GM21786 (cell line): ENCODE results near the gene STOML1.

ENCODE experiments used
- ATAC-seq: cut with Tn5 transposase; IDR thresholded peaks from one replicate; pipeline ENCODE4 v1.9.1; 2021; ENCODE audit not compliant: unreplicated experiment

STOML1 gene

DNA sequence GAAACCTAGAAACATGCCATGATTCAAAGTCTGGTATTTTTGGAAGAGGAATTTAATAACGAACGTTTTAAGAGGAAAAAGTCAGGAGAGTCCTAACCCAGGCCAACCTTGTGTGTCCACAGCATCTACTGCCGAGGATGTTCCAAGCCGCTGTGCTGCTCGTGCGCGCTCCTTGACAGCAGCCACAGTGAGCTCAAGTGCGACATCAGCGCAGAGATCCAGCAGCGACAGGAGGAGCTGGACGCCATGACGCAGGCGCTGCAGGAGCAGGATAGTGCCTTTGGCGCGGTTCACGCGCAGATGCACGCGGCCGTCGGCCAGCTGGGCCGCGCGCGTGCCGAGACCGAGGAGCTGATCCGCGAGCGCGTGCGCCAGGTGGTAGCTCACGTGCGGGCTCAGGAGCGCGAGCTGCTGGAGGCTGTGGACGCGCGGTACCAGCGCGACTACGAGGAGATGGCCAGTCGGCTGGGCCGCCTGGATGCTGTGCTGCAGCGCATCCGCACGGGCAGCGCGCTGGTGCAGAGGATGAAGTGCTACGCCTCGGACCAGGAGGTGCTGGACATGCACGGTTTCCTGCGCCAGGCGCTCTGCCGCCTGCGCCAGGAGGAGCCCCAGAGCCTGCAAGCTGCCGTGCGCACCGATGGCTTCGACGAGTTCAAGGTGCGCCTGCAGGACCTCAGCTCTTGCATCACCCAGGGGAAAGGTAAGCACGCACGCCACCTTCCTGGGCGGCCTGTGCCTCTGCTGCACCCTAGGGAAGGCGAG lies 30.8 kb upstream of the STOML1 start:
- no peak for ATAC-seq

DNA sequence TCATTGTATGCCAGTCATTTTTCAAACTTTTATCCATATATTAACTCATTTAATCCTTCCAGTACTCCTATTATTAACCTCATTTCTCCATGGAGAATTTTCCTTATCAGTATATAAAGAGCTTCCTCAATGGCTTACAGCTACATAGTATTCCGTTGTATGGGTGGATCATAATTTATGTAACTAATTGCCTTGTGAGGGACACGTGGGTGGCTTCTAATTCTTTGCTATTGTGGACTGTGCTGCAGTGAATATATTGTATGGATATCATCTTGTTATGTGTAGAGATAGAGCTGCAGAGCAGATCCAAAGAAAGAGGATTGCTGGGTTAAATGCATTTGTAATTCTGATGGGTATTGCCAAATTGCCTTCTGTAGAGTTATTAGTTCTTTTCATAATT lies 27.6 kb upstream of the STOML1 start:
- ATAC-seq, result no peak

DNA sequence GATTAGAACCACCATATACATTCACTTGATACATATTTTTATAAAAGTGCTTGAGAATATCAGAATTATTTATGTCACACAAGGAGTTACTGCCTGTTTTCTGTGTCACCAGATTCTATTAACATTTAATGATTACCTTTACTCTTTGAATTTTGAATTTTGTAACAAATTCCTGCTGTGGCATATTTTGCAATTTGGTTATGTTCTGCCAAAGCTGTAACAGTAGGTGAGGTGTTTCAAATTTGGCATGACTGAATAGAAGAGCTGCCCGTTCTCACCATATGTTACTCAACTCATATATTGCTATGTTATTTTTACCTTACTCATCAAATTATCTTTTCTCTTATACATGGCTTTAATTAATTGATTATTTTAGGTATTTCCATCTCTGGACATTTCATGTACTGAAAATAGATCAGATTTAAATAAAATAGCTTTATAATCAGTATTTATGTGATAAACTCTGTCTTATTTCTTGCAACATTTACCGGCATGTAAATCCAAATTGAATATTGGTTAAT lies 21.3 kb upstream of the STOML1 start:
- ATAC-seq, result no peak

DNA sequence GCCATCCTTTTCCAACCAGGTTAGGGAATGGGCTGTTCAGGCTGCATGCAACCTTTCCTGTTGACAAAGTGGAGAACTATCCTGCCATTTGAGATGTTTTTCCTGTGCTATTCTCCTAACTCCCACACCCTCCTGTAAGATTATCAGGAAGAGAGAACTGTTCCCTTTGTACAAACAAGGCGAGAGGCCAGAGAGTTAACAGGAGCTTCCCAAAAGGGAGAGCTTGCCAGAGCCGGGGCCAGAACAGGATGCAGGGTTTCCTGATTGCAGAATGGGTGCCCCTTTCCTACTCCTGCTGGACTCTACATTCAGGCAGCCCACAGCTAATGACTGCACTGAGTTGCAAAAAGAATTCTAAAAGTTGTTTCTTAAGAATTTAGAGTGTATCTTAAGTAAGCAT lies 19.5 kb upstream of the STOML1 start:
- no peak for ATAC-seq

DNA sequence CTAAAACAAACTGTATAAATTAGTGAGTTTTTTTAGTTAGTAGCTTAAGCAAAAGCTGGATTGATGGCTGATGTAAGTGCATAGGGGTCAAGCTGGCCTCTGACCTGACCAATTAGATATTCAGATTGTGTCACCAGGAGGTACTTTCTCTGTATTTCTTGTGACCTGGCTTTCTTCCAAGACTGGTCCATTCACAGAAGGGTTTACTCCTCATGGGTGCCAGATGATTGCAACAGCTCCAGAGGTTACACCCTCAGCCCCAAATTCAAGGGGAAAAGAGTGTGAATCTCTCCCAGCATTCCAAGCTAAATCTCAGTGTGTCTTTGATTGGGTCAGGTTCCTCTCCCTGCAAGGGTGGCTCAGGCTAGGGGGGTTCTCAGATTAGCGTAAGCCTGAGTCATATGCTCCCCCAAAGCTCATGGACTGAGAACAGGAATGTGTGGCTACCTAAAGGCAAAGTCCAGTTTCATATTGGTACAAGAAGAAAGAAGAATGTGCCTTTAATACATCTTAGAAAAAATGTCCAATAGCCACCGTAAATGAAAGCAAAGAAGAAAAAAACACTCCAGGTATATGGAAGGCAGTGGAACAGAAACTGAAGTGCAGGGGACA lies 18.9 kb upstream of the STOML1 start:
- no peak for ATAC-seq

DNA sequence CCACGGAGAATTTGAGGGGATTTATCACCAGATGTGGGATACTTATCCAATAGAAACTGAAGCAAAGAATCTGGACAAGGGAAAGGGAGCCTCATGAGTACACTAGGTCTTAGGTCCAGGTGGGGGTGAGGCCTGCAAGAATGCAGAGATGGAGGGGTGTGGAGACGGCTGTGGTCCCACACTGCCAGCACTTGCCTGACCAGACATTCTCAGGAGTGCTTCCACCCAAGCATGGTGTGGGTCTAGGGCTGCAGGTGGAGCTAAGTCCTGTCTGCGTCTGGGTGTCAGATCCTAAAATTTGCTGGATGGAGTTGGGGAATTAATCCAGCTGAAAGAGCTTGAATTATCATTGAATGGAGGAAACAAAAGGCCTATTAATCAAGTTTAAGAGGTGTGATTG lies 16.8 kb upstream of the STOML1 start:
- ATAC-seq, result no peak

DNA sequence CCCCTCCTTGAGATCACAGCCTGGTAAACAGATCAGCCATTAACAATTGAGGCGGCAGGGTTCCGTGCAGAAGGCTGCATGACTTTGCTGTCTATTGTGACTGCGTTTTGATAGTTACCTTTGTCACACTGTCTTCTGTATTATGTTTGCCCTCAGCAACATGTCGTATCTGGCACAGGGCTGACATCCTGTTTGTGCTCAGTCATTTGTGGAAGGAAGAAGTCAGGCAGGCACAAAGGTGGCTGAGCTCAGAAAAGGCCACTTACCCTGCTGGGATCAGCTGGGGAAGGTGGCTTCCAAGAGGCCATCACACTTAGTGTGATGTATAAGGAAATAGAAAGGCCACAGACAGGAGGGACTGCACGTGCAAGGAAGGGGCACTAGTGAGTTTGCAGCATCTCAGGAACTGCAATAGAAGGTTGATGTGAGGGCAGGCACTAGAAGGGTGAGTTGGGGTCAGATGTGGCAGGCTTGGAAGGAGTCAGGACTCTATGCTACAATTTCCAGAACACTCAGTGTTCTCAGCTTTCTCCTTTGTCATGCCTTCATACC lies 15.8 kb upstream of the STOML1 start:
- ATAC-seq, result peak; percentile 58

DNA sequence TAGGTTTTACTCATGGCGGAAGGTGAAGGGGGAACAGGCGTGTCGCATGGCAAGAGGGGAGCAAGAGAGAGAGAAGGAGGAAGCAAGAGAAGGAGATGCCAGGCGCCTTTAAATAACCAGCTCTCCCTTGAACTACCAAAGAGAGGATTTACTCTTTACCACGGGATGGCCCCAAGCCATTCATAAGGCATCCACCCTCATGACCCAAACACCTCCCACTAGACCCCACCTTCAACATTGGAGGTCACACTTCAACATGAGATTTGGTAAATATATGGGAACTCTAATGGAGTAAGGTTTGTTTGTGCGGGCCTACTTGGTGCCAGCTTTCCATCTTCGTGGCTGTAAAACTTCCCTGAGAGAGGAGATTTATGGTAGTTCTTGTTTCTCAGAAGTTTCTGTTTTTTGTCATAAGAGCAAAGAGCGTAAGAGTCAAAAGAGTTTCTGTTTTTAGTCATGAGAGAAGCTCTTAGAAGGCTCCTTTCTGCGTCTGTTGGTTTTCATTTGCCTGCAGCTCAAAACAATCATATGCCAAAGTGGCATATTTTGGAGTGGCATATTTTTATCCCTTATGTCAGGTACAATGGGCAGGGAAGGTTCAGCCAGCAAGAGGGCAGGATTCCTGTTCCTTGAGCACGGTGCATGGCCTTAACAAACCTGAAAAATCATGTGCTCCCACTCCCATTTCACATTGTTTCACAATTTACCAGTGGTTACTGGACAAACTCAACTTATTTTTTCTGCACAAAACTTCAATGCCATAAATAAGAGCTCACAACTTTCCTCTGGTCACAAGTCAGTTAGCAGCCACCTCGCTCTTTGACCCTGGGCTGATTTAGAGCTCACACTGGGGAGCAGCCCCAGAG lies 14.9 kb upstream of the STOML1 start:
- no peak for ATAC-seq

DNA sequence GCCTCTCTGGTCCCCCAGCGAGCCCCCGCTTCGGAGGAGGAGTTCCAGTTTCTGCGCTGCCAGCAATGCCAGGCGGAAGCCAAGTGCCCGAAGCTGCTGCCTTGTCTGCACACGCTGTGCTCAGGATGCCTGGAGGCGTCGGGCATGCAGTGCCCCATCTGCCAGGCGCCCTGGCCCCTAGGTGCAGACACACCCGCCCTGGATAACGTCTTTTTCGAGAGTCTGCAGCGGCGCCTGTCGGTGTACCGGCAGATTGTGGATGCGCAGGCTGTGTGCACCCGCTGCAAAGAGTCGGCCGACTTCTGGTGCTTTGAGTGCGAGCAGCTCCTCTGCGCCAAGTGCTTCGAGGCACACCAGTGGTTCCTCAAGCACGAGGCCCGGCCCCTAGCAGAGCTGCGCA lies 5.9 kb upstream of the STOML1 start:
- ATAC-seq, result no peak

DNA sequence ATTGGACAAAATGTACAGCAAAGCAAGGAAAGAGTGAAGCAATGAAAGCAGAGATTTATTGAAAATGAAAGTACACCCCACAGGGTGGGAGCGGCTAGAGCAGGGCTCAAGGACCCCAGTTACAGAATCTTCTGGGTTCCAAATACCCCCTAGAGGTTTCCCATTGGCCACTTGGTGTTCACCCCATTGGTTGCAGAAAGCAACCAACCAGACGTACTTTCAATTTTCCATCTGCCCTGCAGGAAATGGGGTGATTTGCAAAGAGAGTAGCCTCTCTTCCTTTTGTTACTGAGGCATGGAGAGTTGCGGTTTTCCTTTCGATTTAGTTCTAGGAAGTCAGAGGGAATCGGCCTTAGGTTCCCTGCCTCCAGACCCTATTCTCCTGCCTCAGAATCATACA lies 4.8 kb upstream of the STOML1 start:
- no peak for ATAC-seq

DNA sequence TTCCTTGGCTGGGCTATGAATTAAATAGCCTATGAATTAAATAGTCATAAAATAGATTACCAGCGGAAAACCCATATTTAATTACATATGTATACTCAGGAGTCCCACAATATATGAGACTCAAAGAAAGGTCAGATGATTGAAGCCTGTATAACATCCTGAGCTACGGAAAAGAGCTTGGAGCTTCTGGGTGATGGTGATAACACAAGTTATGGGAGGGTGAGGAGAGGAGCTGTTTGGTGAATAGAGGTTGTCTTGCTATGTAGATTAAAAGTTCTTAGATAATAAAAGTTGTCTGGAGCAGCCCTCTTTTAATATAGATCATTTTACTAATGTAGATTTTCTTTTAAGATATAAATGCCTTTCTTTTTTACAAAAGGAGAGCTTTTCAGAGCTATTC lies 4.2 kb upstream of the STOML1 start:
- ATAC-seq, result no peak

DNA sequence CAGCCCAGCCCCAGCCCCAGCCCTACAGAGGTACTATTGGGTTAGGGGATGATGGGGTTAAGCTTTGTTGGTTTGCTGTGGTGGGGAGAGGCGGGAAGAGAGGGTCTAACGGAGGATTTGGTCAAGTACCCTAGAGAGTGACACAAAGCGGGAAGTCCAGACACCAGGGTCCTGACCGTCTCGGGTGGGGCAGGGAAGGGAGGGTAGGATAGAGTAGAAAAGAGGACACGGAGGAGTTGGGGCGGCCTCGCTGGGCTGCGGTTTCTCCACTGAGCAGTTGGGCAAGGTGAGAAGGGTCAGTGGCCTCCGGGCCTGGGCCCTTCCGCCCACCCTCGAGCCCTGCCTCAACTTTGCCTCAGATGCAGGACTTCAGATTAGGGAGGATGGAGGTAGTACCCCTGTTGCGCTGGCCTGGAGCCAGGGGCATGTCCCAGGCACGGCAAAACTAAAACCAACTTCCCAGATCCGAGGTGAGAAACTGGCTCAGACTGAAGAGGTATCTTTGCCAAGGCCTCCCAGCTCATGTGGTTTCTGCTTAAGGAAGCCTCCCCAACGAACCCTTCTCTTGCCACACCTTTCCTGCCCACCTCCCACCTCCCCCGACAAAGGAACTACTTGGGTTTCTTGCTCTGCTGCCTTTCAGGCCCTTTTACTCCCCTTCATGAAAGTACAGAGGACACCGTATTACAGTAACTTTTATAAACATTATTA lies 3.0 kb upstream of the STOML1 start:
- no peak for ATAC-seq

DNA sequence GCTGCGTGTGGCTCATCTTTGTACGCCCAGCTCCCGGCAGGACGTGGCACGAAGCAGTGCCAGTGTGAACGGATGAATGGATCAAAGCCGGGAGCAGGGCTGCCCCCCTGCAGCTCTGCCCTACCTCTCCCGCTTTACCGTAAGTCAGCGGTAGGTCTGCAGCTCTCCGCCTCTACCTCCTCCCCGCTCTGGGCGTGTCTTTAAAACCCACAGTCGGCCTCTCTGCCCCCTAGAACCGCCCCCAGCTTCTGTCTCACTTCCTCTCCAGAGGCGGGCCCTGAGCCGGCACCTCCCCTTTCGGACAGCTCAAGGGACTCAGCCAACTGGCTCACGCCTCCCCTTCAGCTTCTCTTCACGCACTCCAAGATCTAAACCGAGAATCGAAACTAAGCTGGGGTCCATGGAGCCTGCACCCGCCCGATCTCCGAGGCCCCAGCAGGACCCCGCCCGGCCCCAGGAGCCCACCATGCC lies 2.4 kb upstream of the STOML1 start, which contains the start of gene PML:
TSS of gene PML (plus strand) at position 304 of the 471 bp plus-strand sequence. CDS start at position 401, 97 bp downstream.
- peak; percentile 71 for ATAC-seq

DNA sequence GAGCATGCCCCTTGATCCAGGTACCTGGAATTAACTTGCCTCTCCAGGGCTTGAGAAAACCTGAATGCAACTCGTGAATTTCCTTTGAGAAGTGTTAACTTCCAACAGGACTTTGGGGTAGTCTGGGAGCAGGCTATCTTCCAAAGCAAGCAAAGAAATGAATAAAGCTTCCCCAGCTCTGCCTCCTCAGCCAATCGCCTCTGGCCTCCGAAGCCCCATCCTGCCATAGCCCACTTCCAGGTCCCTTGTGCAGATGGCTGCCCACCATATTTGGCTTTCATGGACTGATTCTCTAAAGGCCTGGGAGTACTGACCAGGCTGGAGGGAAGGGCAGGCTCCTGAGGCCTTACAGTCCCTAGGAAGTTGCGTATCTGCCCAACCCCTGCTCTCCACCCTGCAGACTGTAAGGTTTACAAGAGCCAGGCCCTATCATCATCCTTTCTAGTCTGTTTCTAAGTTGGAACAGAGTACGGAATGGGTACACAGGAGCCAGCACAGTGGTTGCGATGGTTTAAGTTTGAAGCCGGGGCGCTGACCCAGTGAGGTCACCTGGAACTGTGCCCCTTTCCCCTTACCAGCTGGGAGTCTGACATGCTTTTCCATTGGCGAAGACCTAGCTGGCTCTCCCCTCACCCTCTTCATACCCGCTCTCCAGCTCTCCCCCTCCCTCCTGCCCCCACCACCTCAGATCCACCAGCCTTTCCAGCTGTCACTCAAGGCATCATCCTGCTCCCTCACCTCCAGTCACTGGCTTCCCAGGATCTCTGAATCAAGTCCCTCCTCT lies 1.3 kb upstream of the STOML1 start:
- no peak for ATAC-seq

DNA sequence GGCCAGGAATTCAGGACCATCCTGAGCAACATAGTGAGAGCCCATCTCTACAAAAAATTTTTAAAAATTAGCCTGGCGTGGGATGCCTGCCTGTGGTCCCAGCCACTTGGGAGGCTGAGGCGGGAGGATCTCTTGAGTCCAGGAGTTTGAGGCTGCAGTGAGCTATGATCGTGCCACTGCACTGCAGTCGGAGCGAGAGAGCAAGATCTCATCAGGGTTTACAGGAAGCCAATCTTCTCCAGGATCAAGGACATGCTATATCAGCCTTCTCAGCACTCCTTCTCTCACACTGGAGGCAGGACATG lies 451 bp upstream of the STOML1 start:
- ATAC-seq, result no peak

DNA sequence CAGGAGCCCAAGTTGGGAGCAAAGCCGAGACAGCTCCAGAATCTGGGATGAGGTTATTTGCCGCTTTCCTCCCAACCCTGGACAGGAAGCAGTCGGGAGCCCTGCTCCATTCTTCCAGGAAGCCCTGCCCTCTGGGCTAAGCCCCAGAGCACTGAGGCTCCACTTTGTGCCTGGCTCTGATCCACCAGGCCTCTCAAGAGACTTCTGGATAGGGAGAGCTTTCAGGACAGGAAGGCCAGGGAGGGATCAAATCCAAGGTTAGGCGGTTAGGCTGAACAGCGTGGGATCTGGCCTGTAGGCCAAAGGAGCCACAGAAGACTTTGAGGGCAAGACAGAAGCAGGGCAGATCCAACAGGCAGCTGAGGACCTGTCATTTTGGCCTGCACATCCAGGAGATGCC lies 835 bp downstream of the STOML1 start:
- no peak for ATAC-seq

DNA sequence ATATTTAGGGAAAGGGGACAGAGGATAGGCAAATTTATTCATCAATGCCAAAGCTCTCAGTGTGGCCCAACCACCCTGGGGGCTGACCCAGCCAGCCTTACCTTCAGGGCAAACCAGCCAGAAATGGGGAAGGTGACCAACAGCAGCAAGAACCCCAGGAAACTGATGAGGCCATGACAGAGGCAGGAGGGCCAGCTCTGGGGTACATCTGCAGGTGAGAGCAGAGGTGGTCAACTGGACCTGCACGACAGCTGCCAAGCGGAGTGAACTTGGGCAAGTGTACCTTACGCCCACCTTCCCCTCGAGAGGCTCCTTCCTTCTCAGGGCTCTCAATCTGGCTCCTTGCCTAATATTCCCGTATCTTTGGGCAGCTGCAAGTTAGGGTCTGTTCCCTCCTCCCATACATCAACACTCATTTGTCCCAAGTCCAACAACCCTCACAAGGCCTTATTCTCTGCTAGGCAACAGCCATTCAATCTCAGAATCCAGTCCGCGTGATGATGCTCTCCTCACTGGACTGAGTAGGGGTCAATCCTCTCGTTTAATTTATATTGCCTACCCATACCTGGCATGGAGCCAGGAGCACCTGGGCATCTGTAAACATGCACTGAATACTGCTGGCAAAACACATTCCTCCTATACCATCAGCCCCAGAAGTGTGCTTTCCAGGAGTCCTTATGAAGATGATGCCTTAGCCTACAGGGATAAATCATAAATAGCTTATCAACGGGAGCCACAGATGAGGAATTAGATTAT lies 1.7 kb downstream of the STOML1 start:
- no peak for ATAC-seq

DNA sequence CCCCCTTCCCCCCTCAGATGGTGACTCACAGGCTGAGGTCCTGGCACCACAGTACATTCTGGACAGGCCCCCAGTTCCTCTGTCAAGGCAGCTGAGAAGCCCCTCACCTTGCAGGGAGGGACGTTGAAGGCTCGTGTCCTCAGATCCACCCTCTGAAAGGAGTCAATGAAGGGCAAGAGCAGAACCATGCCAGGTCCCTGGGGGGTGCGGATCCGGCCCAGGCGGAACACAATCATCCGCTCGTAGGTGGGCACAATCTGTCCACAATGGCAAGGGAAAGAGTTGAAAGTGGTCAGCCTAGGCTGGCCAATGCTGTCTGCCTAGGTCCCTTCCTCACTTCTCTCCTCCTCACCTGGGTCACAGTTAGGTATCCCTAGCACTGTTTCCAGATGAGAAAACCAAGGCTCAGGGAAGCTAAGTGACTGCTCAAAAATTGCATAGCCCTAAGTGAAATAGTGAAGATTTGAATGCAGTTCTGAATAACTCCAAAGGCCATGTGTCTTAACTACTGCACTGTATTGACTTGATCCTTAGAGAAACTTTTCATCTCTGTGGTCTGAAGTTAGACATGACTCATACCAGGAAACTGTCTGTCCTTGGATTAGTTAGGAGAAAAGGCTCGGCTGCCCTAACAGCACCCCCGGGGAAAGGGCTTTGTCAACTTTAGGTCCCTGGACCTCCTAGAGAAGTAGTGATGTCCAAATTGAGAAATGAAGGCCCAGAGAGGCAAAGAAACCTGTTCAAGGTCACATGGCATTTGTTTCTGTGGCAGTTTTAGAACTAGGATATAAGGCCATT lies 2.9 kb downstream of the STOML1 start:
- ATAC-seq, result no peak
